ENCODE measurements around the gene NFE2.
"Not testable (repeated sequence)": the region's sequence is repeated elsewhere in the genome, so short reads cannot be mapped to it uniquely, and the experiment has no call there.

Gene NFE2

DNA sequence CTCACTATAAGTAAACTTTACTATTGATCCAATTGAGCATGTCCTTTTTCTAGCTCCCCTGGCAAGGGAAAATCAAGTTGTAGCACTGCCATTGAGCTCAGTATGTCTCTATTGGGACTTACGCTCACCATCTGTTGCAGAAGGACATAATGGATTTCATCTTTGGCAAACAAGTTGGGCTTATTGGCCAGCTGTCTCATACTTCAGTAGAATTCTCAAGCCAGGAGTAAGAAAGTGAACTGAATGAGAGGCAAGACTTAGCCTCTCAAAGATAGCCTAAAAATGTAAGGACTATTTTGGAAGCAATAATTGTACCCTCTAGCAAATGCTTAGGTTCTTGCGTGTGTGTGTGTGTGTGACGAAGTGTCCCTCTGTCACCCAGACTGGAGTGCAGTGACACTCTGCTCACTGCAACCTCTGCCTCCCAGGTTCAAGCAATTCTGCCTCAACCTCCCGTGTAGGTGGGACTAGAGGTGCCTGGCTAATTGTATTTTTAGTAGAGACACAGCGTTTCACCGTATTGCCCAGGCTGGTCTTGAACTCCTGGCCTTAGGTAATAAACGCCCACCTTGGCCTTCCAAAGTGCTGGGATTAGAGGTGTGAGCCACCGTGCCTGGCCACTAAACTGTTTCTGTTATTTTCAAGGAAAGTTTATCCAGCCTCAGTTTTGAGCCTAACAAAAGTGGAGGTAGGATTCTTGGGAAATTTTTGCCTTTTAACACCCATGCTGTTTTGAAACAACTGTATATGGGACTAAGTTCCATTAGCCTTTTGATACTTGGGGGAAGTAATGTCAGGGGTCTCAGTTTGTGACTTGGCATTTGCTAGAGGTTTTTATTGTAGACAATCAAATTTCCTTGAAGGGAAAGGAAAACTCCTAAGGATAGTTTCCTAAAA, 13.3 kb downstream of the NFE2 start:
- no peaks in the 10 kb centered on the region for H3K9me2 ChIP-seq (replicated peaks; ENCODE audit: control insufficient read depth, low read length)
- peaks cover 72% of the 10 kb centered on the region for H3F3A ChIP-seq (ENCODE audit: control insufficient read depth, insufficient read depth)
- H3K9me3 ChIP-seq (ENCODE audit: control insufficient read depth, insufficient read depth, low read length): no peaks in the 10 kb centered on the region
- H3K4me3 ChIP-seq (ENCODE audit: low read length): no peak overlapping the region
- peaks cover 60% of the 10 kb centered on the region for H3K4me1 ChIP-seq (ENCODE audit: control insufficient read depth, low read length)
- peaks cover 24% of the 10 kb centered on the region for H4K20me1 ChIP-seq (ENCODE audit: control insufficient read depth, insufficient read depth, low read depth, low read length)
- H3K79me2 ChIP-seq (ENCODE audit: control insufficient read depth, low read length): peaks cover 19% of the 10 kb centered on the region
- H3K27ac ChIP-seq (ENCODE audit: low read depth, low read length): no peak overlapping the region
- TF ChIP-seq, protein P1, sequence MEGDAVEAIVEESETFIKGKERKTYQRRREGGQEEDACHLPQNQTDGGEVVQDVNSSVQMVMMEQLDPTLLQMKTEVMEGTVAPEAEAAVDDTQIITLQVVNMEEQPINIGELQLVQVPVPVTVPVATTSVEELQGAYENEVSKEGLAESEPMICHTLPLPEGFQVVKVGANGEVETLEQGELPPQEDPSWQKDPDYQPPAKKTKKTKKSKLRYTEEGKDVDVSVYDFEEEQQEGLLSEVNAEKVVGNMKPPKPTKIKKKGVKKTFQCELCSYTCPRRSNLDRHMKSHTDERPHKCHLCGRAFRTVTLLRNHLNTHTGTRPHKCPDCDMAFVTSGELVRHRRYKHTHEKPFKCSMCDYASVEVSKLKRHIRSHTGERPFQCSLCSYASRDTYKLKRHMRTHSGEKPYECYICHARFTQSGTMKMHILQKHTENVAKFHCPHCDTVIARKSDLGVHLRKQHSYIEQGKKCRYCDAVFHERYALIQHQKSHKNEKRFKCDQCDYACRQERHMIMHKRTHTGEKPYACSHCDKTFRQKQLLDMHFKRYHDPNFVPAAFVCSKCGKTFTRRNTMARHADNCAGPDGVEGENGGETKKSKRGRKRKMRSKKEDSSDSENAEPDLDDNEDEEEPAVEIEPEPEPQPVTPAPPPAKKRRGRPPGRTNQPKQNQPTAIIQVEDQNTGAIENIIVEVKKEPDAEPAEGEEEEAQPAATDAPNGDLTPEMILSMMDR (IDR thresholded peaks at IDR 0.05; ENCODE audit: low read depth, low read length, poor library complexity, severe bottlenecking): no peak
- TF ChIP-seq EZH2phosphoT487 (IDR thresholded peaks at IDR 0.05; ENCODE audit: borderline replicate concordance, low read length): no peak
- peaks cover 60% of the 10 kb centered on the region for H3K36me3 ChIP-seq (ENCODE audit: control insufficient read depth, low read length)
- H3K27me3 ChIP-seq (ENCODE audit: control insufficient read depth, low read length): no peaks in the 10 kb centered on the region
- H3K4me2 ChIP-seq (ENCODE audit: low read length): no peak overlapping the region; the same call in 1 of the 2 replicates

DNA sequence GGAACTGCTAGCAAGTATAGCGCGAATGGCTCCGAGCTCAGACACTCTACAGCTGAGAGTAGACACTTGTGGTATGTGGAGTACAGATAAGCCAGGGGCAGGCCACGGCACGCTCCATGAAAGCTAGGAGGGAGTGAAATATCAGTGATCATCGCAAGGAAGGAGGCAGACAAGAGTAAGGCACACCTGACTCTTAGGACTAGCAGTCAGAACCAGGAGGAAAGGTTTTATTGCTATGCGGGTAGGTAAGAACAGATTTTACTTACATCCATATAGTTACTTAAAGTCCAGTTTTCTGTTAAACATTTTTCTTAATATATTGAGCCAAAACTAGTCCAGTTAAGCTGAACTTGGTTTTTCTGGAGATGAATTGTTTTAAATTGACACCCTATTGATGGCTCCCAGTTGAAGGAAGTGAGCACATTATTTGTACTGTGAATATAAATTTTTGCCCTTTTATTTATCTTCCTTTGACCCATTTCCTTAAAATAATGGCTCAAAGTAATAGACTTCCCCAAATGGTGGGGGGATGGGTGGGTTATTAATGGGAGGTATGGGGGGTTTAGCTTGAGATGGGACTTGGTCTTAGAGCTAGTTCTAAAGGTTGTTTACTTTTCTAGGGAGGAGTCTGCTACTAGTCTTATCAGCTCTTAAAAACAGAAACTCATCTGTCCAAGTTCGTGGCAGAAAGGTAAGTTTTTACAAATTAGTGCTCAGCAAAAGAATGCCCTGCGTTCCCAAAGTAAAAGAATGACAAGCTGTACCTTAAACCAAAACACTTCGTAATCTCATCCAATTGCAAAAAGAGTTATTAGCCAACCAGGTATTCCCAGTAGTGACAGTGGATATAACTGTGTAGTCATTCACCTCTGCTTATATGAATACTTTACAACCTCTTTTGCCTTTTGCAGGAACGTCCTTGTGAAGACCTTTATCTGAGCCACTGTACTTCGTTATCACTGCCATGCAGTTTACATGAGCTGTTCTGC, 14.5 kb downstream of the NFE2 start:
- H3K79me2 ChIP-seq (ENCODE audit: control insufficient read depth, low read length): peaks cover 30% of the 10 kb centered on the region
- H3F3A ChIP-seq (ENCODE audit: control insufficient read depth, insufficient read depth): peaks cover 83% of the 10 kb centered on the region
- H3K4me2 ChIP-seq (ENCODE audit: low read length): peak overlapping the region; percentile 6; the same call in 1 of the 2 replicates
- H3K4me3 ChIP-seq (ENCODE audit: low read length): no peak overlapping the region
- peaks cover 34% of the 10 kb centered on the region for H4K20me1 ChIP-seq (ENCODE audit: control insufficient read depth, insufficient read depth, low read depth, low read length)
- no peaks in the 10 kb centered on the region for H3K9me2 ChIP-seq (replicated peaks; ENCODE audit: control insufficient read depth, low read length)
- no peak overlapping the region; the same call in 1 of the 2 replicates for H3K27ac ChIP-seq (ENCODE audit: low read depth, low read length)
- no peaks in the 10 kb centered on the region for H3K27me3 ChIP-seq (ENCODE audit: control insufficient read depth, low read length)
- no peaks in the 10 kb centered on the region for H3K9me3 ChIP-seq (ENCODE audit: control insufficient read depth, insufficient read depth, low read length)
- H3K4me1 ChIP-seq (ENCODE audit: control insufficient read depth, low read length): peaks cover 70% of the 10 kb centered on the region
- H3K36me3 ChIP-seq (ENCODE audit: control insufficient read depth, low read length): peaks cover 71% of the 10 kb centered on the region
- no peak for TF ChIP-seq EZH2phosphoT487 (IDR thresholded peaks at IDR 0.05; ENCODE audit: borderline replicate concordance, low read length)
- TF ChIP-seq, protein P1 (IDR thresholded peaks at IDR 0.05; ENCODE audit: low read depth, low read length, poor library complexity, severe bottlenecking): no peak

DNA sequence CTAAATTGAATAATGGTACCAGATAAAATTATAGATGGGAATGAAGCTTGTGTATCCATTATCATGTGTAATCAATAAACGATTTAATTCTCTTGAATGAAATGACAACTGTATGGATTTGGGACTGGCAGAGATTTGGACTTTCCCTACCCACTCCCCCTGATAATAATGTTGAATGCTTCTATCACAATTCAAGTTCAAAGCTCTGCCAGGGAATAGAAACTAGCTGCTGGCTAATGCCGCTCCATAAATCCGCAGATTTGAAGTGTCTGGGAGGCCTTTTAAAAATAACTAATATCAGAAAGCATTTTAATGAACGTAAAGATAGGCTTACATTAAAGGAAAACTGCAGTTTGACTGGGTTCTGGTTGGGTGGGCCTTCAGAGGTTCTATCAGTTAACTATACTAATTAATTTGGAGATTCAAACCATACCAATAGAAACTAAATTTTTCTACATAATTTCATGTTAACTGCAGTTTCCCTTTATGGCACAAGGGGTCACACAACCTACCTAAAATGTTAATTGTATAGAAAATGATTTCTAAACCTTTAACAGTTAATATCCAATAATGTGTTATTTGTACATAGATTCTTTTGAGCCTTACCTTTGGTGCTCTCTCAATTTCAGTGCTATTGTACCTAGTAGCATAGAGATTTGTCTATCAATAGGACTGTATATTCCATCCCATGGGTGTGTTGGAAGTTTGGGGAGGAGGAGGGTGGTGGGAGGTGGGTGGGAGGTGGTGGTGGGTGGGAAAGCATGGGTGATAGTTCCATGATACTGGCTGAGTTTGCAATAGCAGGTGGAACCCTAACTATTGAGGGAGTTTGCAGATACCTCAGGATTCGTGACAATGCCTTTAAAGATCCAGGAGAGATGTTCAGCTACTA, 15.4 kb downstream of the NFE2 start:
- H3K9me2 ChIP-seq (replicated peaks; ENCODE audit: control insufficient read depth, low read length): no peaks in the 10 kb centered on the region
- H3K4me1 ChIP-seq (ENCODE audit: control insufficient read depth, low read length): peaks cover 70% of the 10 kb centered on the region
- peak overlapping the region; percentile 91; the same call in 1 of the 2 replicates for H3K4me2 ChIP-seq (ENCODE audit: low read length)
- peaks cover 79% of the 10 kb centered on the region for H3K36me3 ChIP-seq (ENCODE audit: control insufficient read depth, low read length)
- TF ChIP-seq, protein P1 (IDR thresholded peaks at IDR 0.05; ENCODE audit: low read depth, low read length, poor library complexity, severe bottlenecking): peak; percentile 37
- TF ChIP-seq EZH2phosphoT487 (IDR thresholded peaks at IDR 0.05; ENCODE audit: borderline replicate concordance, low read length): no peak
- H3K27ac ChIP-seq (ENCODE audit: low read depth, low read length): no peak overlapping the region
- H3K4me3 ChIP-seq (ENCODE audit: low read length): no peak overlapping the region
- H4K20me1 ChIP-seq (ENCODE audit: control insufficient read depth, insufficient read depth, low read depth, low read length): peaks cover 34% of the 10 kb centered on the region
- no peaks in the 10 kb centered on the region for H3K9me3 ChIP-seq (ENCODE audit: control insufficient read depth, insufficient read depth, low read length)
- H3K79me2 ChIP-seq (ENCODE audit: control insufficient read depth, low read length): peaks cover 39% of the 10 kb centered on the region
- H3F3A ChIP-seq (ENCODE audit: control insufficient read depth, insufficient read depth): peaks cover 90% of the 10 kb centered on the region
- H3K27me3 ChIP-seq (ENCODE audit: control insufficient read depth, low read length): no peaks in the 10 kb centered on the region

DNA sequence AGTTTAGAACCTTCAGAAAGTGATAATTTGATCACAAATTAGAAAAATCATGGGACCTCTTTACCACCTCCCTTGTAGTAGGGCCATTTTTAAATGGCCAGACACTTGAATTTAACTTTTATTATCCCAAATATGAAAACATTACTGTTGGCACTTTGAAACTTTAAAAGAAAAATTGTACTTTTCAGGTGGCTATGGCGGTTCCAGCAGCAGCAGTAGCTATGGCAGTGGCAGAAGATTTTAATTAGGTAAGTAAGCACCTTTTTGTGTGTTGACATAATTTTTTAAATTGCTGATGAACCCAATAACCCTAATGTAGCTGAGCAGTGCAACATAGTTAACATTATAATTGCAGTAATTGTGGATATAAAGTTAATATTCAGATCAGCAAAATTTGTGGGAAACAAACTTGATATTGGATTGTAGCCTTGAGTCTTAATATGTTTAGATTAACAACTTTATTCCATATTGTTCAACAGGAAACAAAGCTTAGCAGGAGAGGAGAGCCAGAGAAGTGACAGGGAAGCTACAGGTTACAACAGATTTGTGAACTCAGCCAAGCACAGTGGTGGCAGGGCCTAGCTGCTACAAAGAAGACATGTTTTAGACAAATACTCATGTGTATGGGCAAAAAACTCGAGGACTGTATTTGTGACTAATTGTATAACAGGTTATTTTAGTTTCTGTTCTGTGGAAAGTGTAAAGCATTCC, 16.6 kb downstream of the NFE2 start:
- H3K4me1 ChIP-seq (ENCODE audit: control insufficient read depth, low read length): peaks cover 63% of the 10 kb centered on the region
- H3K9me2 ChIP-seq (replicated peaks; ENCODE audit: control insufficient read depth, low read length); H3K9me3 ChIP-seq (ENCODE audit: control insufficient read depth, insufficient read depth, low read length); H3K27me3 ChIP-seq (ENCODE audit: control insufficient read depth, low read length); H3K27ac ChIP-seq (ENCODE audit: low read depth, low read length): not testable (repeated sequence)
- peaks cover 45% of the 10 kb centered on the region for H3K79me2 ChIP-seq (ENCODE audit: control insufficient read depth, low read length)
- peak overlapping the region; percentile 91 for H3K4me2 ChIP-seq (ENCODE audit: low read length)
- H4K20me1 ChIP-seq (ENCODE audit: control insufficient read depth, insufficient read depth, low read depth, low read length): peaks cover 34% of the 10 kb centered on the region
- peaks cover 81% of the 10 kb centered on the region for H3F3A ChIP-seq (ENCODE audit: control insufficient read depth, insufficient read depth)
- H3K4me3 ChIP-seq (ENCODE audit: low read length): peak overlapping the region; percentile 96
- peaks cover 83% of the 10 kb centered on the region for H3K36me3 ChIP-seq (ENCODE audit: control insufficient read depth, low read length)

Data from DOHH2 (cell line).